GM21723 (cell line): ENCODE measurements around the gene RALGAPA2.

Source experiments
- ATAC-seq: cut with Tn5 transposase; IDR thresholded peaks from one replicate; pipeline ENCODE4 v1.9.1; 2021; ENCODE audit warnings: mild to moderate bottlenecking, moderate library complexity; ENCODE audit not compliant: unreplicated experiment

Gene RALGAPA2

GRCh38 chr20:20712474-20713243, at the start of gene RALGAPA2:
Gene RALGAPA2 (minus strand): TSS chr20:20712644. CDS start chr20:20712480, 164 bp downstream.
- ATAC-seq, result peak; percentile 96

- no peak for ATAC-seq
These were observed 48.9 kb upstream of the RALGAPA2 start for GRCh38 chr20:20761301-20761700.

GRCh38 chr20:20759132-20759531, 46.7 kb upstream of the RALGAPA2 start:
- no peak for ATAC-seq

- ATAC-seq, result no peak
These were observed 43.4 kb upstream of the RALGAPA2 start for GRCh38 chr20:20755674-20756319.

GRCh38 chr20:20755231-20755630, 42.8 kb upstream of the RALGAPA2 start:
- ATAC-seq, result no peak

GRCh38 chr20:20754714-20755113, 42.3 kb upstream of the RALGAPA2 start:
- ATAC-seq, result no peak

GRCh38 chr20:20752712-20753111, 40.3 kb upstream of the RALGAPA2 start:
- no peak for ATAC-seq

- ATAC-seq, result no peak
These were observed 34.9 kb upstream of the RALGAPA2 start for GRCh38 chr20:20747298-20747697.

GRCh38 chr20:20744170-20744725, 31.8 kb upstream of the RALGAPA2 start:
- ATAC-seq, result no peak

- ATAC-seq, result no peak
These were observed 31.2 kb upstream of the RALGAPA2 start for GRCh38 chr20:20743511-20744169.

GRCh38 chr20:20741087-20742045, 28.9 kb upstream of the RALGAPA2 start:
- no peak for ATAC-seq

- no peak for ATAC-seq
These were observed 28.1 kb upstream of the RALGAPA2 start for GRCh38 chr20:20740541-20740940.

- ATAC-seq, result no peak
These were observed 24.7 kb upstream of the RALGAPA2 start for GRCh38 chr20:20737158-20737557.

GRCh38 chr20:20736303-20736702, 23.9 kb upstream of the RALGAPA2 start:
- ATAC-seq, result no peak

- peak; percentile 47 for ATAC-seq
These were observed 22.1 kb upstream of the RALGAPA2 start for GRCh38 chr20:20734475-20734948.

GRCh38 chr20:20733943-20734342, 21.5 kb upstream of the RALGAPA2 start:
- ATAC-seq, result no peak

- ATAC-seq, result peak; percentile 38
These were observed 20.2 kb upstream of the RALGAPA2 start for GRCh38 chr20:20732641-20733040.

- ATAC-seq, result no peak
These were observed 19.5 kb upstream of the RALGAPA2 start for GRCh38 chr20:20731945-20732296.

GRCh38 chr20:20731000-20731944, 18.8 kb upstream of the RALGAPA2 start:
- no peak for ATAC-seq
